NCI-H2196 treated with DMSO at 0.1 percent for 48 hours (cell line): ENCODE data around the gene DEDD.

Source experiments
- DNase-seq: peaks from one replicate; lab custom pipeline; 2025; ENCODE audit not compliant: unreplicated experiment; lab: John Stamatoyannopoulos, UW

Gene DEDD

DNA sequence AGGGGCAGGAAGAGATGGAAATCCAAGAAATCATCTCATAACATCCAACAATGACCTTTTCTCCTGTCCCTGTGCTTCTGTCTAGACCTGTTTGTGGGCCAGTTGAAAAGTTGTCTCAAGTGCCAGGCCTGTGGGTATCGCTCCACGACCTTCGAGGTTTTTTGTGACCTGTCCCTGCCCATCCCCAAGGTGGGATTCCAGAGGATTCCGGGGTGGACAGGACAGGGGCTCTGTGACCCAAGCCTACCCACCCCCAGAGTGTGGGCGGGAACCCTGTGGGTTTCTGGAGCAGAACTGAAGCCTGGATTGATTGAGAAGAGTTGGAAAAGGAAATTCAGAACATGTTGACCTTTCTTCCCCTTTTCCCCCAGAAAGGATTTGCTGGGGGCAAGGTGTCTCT is 31.3 kb upstream of the DEDD start:
- no peak for DNase-seq

DNA sequence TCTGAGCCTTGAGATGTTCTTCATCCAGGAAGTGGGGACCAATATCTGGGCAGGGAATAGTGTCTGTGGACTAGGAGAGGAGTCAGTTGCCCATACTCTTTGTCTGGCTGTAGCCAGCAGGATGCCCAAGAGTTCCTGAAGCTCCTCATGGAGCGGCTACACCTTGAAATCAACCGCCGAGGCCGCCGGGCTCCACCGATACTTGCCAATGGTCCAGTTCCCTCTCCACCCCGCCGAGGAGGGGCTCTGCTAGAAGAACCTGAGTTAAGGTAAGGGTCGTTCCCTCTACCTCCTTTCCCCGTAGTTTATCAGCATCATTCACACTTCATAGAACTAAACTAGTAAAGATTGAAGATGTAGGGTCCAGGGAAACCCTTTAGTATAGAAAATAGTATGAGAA is 30.3 kb upstream of the DEDD start:
- DNase-seq, result no peak

DNA sequence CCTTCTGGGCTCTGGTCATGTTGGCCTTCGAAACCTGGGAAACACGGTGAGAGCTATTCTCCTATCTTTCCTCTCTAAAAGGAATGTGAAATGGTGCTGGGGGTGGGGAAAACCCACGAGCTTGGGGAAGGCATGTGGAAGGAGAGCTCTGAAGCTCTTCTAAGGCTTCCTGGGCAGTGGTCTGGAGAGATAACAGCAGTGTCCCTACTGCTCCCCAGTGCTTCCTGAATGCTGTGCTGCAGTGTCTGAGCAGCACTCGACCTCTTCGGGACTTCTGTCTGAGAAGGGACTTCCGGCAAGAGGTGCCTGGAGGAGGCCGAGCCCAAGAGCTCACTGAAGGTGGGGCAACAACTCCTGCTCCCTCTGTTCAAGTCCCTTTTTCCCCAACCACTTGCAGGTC is 29.6 kb upstream of the DEDD start:
- no peak for DNase-seq

DNA sequence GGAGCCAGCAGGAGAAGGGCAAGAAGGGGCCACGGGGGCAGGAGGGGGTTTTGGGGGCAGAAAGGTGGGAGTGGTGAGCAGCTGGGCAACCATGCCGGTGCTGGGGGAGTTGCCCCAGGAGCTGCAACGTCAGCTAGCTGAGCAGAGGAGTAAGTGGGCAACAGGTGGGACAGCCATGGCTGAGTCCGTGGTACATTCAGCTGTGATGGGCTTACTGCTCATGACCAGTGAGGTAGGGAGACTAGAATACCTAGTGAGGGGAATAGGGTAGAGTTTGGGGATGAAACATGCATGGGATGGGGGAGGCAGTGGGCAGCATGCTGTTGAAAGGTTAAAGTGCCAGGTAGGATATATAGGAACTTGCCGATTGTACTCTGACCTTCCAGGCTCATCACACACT is 29.2 kb upstream of the DEDD start:
- DNase-seq, result no peak

DNA sequence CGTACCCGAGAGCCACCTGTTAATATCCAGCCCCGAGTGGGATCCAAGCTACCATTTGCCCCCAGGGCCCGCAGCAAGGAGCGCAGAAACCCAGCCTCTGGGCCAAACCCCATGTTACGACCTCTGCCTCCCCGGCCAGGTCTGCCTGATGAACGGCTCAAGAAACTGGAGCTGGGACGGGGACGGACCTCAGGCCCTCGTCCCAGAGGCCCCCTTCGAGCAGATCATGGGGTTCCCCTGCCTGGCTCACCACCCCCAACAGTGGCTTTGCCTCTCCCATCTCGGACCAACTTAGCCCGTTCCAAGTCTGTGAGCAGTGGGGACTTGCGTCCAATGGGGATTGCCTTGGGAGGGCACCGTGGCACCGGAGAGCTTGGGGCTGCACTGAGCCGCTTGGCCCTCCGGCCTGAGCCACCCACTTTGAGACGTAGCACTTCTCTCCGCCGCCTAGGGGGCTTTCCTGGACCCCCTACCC is 28.2 kb upstream of the DEDD start:
- no peak for DNase-seq

DNA sequence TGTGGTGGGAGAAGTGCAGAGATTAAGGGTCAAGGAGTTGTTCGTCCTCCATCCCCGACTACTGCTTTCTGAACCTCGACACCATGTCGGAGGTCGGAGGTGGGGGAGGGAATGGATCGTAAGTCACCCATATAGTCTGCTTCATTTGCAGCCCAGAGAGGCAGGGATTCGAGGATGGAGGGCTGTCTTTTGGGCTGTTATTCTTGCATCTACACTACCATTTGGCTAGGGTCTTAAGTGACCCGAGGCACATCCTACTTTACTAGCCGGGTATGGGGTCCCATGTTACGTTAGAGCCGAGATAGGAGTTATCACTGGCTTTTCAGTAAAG is 27.4 kb upstream of the DEDD start:
- no peak for DNase-seq

DNA sequence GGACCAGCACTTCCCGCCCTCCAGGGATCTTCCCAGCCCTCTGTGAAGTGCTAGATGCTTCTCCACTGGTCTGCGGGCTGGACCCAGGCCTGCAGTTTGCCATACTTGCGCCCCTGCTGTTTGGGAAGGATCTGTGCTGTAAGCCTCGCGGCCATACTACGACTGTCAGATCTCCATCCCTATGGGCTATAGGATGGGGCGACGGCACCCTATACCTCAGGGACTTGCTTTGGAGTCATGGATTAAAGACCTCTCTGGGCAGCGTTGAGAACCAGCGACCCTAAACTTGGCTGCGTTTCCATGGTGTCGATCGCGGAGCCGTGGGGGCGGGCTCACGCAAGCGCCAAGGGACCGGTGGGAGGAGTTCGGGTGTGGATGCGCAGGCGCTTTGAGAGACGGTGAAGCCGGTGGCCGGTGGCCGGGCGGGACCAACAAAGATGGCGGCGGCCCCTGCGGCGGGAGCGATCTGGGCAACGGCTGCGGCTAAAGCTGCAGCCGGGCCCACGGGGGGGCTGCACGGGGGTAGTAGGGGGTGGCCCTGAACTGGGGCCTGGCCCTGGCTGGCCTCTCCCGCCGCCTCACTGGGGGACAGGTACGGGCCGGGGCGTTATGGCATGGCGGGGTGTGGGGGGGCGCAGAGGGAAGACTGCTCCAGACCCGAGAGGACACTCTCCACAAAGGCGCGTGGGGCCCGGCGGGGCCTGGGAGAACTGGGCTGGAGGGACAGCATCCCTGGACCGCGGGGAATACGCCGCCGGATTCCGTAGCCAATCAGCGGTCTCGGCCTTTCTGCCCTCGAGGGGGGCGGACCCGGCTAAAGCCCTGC is 26.8 kb upstream of the DEDD start, which contains the start of gene USP21:
TSS of gene USP21 (plus strand) at position 414 of the 826 bp plus-strand sequence. CDS start 1,141 bp downstream, outside the sequence.
- DNase-seq, result peak; percentile 85

DNA sequence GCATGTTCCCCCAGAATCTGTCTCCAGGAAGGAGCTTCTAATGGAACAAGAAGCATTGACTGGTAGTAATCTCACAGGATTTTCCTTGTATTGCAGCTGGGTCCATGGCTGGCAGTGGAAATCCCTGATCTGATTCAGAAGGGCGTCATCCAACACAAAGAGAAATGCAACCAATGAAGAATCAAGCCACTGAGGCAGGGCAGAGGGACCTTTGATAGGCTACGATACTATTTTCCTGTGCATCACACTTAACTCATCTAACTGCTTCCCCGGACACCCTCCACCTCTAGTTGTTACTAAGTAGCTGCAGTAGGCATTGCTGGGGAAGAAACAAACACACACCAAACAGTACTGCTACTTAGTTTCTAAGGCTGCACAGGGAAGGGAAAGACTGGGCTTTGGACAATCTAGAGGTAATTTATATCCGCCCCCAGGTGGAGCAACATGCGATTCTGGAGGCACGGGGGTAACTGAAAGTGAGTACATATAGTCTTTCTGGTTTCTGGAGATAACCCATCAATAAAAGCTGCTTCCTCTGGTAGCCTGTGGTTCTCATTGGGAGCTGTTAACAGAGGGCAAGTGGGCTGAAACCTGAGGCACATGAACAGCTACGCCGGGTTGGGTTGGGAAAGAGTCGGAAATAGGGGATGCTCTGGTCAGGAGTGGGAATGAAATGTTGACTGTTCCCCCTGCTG is 26.0 kb upstream of the DEDD start:
- DNase-seq, result no peak

DNA sequence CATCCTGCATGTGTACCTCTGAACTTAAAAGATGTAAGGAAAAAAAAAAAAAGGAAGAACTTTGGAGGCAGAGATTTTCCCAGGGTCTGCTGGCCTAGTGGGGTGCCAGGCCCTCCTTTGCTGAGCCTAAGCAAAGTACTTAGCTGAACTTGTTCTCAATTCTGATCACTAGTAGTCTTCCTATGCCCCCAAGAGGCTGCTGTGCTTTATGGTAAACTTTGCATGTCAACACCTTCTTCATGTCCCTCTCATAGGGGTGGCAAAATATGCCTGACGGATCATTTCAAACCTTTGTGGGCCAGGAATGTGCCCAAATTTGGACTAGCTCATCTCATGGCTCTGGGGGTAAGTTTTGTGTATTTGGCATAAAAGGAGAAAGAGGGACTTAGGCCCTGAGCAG is 25.4 kb upstream of the DEDD start:
- no peak for DNase-seq

DNA sequence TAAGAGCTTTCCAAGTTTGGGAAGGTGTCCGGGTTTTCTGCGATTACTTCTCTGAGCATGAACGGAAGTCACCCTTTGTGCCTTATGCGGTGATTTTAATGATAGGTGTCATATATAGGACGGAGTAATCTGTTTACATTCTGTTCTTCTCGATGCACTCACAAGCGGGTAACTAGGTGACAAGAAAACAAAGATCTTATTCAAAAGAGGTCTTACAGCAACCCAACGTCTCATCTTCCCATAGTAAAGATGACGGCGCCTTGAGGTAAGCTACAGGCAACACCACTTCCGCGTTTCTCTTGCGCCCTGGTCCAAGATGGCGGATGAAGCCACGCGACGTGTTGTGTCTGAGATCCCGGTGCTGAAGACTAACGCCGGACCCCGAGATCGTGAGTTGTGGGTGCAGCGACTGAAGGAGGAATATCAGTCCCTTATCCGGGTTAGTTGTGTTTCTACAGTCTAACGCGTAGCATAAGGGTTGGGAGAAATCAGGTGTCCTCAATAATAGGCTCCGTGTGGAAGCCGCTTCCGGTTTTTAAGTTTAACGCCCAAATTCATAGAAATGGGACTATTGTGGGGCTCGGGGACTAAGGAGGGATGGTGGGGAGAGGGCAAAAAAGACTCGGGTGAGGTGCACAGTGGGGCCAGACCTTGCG is 21.3 kb upstream of the DEDD start, which contains the start of gene UFC1:
TSS of gene UFC1 (plus strand) at position 297 of the 656 bp plus-strand sequence. CDS start at position 317, 20 bp downstream.
- DNase-seq, result peak; percentile 89

DNA sequence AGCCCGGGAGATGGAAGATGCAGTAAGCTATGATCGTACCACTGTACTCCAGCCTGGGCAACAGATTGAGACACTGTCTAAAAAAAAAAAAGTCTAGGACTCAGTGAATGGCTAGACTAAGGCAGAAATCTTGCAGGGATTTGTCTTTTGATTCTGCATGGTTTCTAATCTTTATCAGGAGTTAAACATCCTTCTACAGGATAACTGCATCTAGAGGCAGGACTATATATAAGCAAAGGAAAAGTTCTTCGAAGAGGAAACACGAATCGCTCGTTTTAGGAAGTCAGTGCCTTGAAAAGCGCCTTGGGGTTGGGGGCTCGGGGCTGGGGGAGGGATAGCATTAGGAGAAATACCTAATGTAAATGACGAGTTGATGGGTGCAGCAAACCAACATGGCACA is 20.7 kb upstream of the DEDD start:
- DNase-seq, result no peak

DNA sequence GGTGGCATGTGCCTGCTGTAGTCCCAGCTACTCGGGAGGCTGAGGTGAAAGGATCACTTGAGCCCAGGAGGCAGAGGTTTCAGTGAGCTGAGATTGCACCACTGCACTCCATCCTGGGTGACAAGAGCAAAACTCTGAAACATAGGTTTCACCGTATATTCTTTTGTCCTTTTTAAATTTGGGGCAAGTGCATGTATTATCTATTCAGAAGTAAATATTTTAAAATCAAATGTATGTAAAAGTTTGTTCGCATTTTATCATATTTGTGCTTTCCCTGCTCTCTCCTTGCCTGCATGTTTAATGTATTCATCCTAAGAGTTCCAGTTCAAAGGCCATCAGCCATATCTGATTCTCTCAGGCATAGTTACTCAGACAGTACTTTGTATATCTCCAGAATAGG is 13.4 kb upstream of the DEDD start:
- DNase-seq, result no peak

DNA sequence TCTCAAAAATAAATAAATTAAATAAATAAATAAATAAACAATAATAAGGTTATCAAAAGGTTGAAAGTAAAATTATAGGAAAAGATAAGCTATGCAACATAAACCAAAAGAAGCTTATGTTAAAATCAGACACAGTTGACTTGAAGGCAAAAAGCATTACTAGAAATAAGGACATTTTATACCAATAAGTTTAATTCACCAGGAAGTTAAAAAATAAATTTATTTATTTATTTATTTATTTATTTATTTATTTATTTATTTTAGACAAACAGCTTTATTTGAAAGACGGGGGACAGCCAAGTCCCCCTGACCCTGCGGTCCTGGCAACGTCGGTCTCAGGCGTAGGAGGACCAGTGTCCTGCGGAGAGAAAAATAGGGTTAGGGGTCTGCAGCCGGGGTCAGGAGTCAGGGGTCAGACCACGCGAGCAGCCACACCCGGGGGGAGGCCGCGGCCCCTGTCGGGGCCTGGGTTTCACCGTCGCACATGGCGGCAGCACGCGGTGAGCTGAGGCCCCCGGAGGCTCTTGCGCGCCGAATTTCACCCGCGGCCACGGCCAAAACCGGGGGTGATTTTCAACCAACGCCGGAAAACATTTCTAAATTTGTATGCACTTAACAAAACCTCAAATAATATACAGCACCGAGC is 8.4 kb upstream of the DEDD start:
- no peak for DNase-seq

DNA sequence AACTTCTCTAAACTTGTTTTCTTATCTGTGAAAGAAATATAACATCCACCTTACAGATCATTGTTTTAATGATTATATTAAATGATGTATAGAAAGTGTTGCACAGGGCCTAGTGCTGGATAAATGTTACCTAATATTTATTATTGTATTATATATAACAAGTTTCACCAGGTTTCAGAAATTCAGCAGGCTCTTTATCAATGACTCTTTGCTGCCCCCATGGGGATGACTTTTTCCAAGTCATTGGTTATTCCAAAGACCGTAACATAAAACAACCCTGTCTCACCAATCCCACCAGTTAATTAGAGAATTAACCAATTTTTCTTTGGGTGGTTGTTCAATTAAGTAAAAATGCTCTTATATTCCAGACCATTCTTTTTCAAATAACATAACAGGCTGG is 7.3 kb upstream of the DEDD start:
- DNase-seq, result no peak

DNA sequence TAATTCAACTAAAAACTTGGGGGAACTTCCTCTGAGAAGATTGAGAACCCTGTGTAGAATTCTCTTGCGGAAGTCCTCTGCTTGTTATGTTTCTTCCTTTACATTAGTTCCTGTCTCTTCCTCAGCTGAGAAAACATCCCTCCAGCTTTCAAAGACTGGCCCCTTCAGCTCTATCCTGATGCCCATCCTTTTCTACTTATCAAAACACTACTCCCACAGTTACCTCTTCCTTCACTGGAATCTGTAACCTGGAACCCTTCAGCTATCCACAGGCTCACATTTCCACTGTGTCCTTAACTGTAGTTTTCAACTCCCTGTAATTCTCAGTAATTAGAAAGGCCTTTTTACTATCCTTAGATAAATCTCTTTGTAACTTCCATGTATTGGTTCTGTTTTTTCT is 6.0 kb upstream of the DEDD start:
- DNase-seq, result no peak

DNA sequence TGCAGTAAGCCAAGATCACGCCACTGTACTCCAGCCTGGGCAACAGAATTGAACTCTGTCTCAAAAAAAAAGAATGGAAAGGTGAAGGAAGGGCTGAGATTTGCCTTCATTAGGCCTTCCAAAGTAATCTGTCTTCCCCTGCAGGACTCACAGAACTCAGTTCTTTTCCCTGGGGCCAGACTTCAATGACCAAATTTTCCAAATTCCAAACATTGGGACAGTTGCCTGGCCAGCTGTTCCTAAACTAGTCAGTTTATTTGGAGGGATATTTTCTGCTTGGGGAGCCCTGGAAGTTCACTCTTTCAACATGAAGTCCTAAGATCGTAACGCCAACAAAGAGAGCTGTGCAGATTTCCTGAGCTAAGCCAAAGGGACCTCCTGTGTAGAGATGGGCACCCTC is 5.4 kb upstream of the DEDD start:
- no peak for DNase-seq

DNA sequence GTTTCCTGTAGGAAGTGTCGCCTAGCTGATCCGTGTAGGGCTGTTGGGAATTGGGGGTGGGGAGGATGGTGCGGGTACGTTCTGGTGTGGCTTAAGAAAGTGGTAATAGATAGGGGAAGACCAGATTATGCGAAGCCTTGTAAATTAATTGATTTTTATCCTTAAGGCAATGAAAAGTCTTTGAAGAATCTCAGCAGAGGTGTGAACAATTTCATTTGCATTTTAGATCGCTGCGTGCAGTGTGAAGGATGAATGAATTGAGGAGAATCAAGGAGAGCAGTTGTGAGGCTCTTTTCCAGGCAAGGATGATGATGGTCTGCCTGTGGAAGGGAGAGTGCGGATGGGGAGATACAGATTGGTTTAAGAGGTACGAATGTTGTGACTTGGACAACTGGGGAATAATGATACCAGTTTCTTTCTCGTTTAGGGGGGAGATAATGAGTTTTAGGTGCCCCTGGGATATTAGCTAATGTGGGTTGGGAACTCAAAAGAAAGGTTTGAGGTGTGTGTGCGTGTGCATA is 813 bp upstream of the DEDD start:
- DNase-seq, result no peak

DNA sequence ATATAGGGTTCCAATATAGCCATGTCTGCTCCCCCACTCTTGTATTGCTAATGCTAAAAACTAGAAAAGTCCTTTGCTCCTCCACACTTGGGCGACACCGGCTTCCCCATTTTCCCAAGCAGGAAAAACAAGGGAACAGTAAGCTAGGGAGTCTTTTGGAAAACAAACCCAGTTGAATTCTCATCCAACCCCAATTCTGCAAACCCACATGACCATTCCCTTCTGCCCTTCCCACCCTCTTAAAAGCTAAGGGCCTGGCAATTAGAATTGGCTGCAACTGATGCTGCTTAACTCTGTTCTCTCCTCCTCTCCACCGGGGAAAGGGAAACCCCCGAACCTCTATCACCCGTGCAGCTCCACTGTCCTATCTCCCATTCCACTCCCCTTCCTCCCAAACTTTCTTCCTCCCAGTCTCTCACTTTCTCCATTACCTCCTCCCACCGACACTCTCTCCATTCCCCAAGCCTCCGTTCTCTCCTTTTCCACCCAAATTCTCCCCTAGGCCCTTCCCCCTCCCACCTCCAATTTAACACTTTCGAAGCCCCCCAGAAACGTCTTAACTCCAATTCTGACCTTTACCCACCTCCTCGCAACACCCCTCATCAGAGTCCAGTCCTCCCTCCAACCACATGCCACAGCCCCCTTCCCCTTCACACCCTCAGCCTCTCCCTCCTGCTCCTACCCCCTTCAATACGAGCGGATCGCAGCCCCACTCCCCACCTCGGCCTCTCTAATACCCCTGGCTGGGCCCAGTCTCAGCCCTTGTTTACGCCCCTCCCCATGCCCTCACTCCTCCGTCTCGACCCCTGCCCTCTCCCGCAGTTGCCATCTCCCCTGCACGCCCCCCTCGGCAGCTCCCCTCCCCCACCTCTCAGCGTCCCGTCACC is 701 bp downstream of the DEDD start:
- DNase-seq, result no peak

DNA sequence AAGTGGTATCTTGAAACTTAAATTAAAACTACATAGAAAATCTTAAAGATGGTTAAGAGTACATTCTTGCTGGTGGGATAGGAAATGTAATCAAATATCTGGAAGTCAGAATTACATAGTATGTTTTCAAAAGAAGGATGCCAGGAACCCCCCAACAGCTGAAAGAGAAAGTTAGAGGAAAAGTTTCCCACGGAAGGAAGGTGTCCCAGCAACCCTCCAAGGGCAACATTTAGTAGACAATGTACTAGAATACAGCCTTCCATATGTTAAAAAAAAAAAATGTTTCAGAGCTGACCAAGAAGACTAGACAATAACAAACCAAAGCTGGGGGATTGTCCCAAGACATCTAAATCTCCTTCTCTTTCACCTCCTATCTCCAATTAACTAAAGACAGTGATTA is 2.2 kb downstream of the DEDD start:
- no peak for DNase-seq
